Cortex of kidney (tissue), 1 donor: ENCODE results near the gene WASF1.

ENCODE experiments used
- DNase-seq: peaks from one replicate; lab custom pipeline; 2025; lab: John Stamatoyannopoulos, UW

WASF1 gene

GRCh38 chr6:110179406-110180227 lies at the start of gene WASF1:
TSS of gene WASF1 (minus strand) at chr6:110179670. CDS start at chr6:110127601, 52,069 bp downstream.
- peak; percentile 27 for DNase-seq

- DNase-seq: no peak
Measured at GRCh38 chr6:110226261-110226660, 46.8 kb upstream of the WASF1 start.

- DNase-seq: no peak
Measured at GRCh38 chr6:110221738-110222137, 42.3 kb upstream of the WASF1 start.

GRCh38 chr6:110217266-110217665 lies 37.8 kb upstream of the WASF1 start:
- DNase-seq: no peak

GRCh38 chr6:110216140-110216539 lies 36.7 kb upstream of the WASF1 start:
- DNase-seq: no peak

- no peak for DNase-seq
Measured at GRCh38 chr6:110214338-110214737, 34.9 kb upstream of the WASF1 start.

- DNase-seq: no peak
Measured at GRCh38 chr6:110211753-110212152, 32.3 kb upstream of the WASF1 start.

GRCh38 chr6:110207652-110208051 lies 28.2 kb upstream of the WASF1 start:
- no peak for DNase-seq

- DNase-seq: no peak
Measured at GRCh38 chr6:110201151-110201884, 21.8 kb upstream of the WASF1 start.

- no peak for DNase-seq
Measured at GRCh38 chr6:110198561-110198960, 19.1 kb upstream of the WASF1 start.

- no peak for DNase-seq
Measured at GRCh38 chr6:110196874-110197273, 17.4 kb upstream of the WASF1 start.

- DNase-seq: no peak
Measured at GRCh38 chr6:110195639-110196038, 16.2 kb upstream of the WASF1 start.

GRCh38 chr6:110191477-110191876 lies 12.0 kb upstream of the WASF1 start:
- DNase-seq: no peak

GRCh38 chr6:110190726-110191125 lies 11.3 kb upstream of the WASF1 start:
- DNase-seq: no peak

GRCh38 chr6:110188791-110189190 lies 9.3 kb upstream of the WASF1 start:
- DNase-seq: no peak

GRCh38 chr6:110185879-110186278 lies 6.4 kb upstream of the WASF1 start:
- DNase-seq: no peak

GRCh38 chr6:110183292-110183885 lies 3.9 kb upstream of the WASF1 start:
- no peak for DNase-seq

- DNase-seq: no peak
Measured at GRCh38 chr6:110181131-110182030, 1.9 kb upstream of the WASF1 start.

- DNase-seq: peak; percentile 18
Measured at GRCh38 chr6:110180228-110181008, 948 bp upstream of the WASF1 start, which contains the start of gene CDC40. TSS of gene CDC40 (plus strand) at chr6:110180427. CDS start at chr6:110180445, 18 bp downstream.

GRCh38 chr6:110178626-110179405 lies 654 bp downstream of the WASF1 start:
- DNase-seq: no peak
